GM12892 (cell line): ENCODE results near the gene CMIP.

Source experiments
- POLR2A ChIP-seq: IDR thresholded peaks from 2 replicates; pipeline ENCODE4 v1.6.1; 2011; ENCODE audit warnings: low read depth, low read length, control low read depth
- POLR2AphosphoS5 ChIP-seq: IDR thresholded peaks from 2 replicates; pipeline ENCODE4 v1.6.1; 2011; ENCODE audit warnings: low read depth, low read length, control low read depth

- TF ChIP-seq POLR2A (no peak), POLR2AphosphoS5 (no peak)
Measured at GRCh38 chr16:81645266-81645694, 200.7 kb downstream of the CMIP start.
